ENCODE data around the gene SEMA3D. TPM values are rescaled to one million over a fixed set of nuclear protein-coding genes. Genes with fewer than 3 reads are reported as not detected.

SEMA3D gene
- total and polyA plus RNA-seq, 2 donors (not counting 1 experiment from before 2014, with no cell fraction given), result 0.46 to 0.59 TPM

- POLR2A ChIA-PET, result no interaction called here
- H3K27me3 Mint-ChIP-seq, result no peaks in the 10 kb centered on the region
- no peak for ATAC-seq (ENCODE audit: low read depth)
- Histone ChIP-seq H3K4me1 (ENCODE audit: control insufficient read depth in 2 of 2, insufficient read depth in 2 of 2, low read length in 2 of 2) (no peaks in the 10 kb centered on the region), H3K27ac (ENCODE audit: low read length in 2 of 2) (no peak overlapping the region), H3K9me3 (ENCODE audit: control extremely low read depth in 1 of 3, control insufficient read depth in 2 of 3, insufficient read depth in 1 of 3, low read length in 2 of 3) (no peaks in the 10 kb centered on the region), H3K79me2 (ENCODE audit: control insufficient read depth, insufficient read depth, low read length) (no peaks in the 10 kb centered on the region), H3K4me3 (ENCODE audit: control extremely low read depth in 1 of 5, extremely low read depth in 1 of 5, insufficient read depth in 1 of 5, low read depth in 2 of 5, low read length in 4 of 5) (no peak overlapping the region), H3K36me3 (replicated peaks in 1 of 2; ENCODE audit: control extremely low read depth in 1 of 2, control insufficient read depth in 1 of 2, extremely low read depth in 1 of 2, insufficient read depth in 2 of 2, low read length in 1 of 2) (no peaks in the 10 kb centered on the region), H3K4me2 (replicated peaks; ENCODE audit: low read depth, low read length, poor library complexity, severe bottlenecking) (no peak overlapping the region), H2AFZ (ENCODE audit: insufficient read depth, low read depth, low read length, poor library complexity, severe bottlenecking) (no peak overlapping the region), H3K27me3 (replicated peaks in 1 of 4; ENCODE audit: control extremely low read depth in 1 of 4, control insufficient read depth in 3 of 4, insufficient read depth in 4 of 4, low read length in 3 of 4) (no peaks in the 10 kb centered on the region), H4K20me1 (ENCODE audit: control insufficient read depth, insufficient read depth, low read length, poor library complexity, severe bottlenecking) (no peaks in the 10 kb centered on the region), H3K9ac (ENCODE audit: low read length) (no peak overlapping the region)
- intact Hi-C loops (cut with micrococcal nuclease), result no loop called here
- no peaks in the 10 kb centered on the region for H3K4me1 Mint-ChIP-seq
- no peak overlapping the region for H3K27ac Mint-ChIP-seq
- 100% methylated on average over 1 of the region's 2 CpGs for WGBS (ENCODE audit: insufficient coverage)
- CTCF ChIA-PET, result no interaction called here
- TF ChIP-seq CTCF (IDR thresholded peaks at IDR 0.05) (no peak), EZH2 (IDR thresholded peaks at IDR 0.05; ENCODE audit: borderline replicate concordance, insufficient read depth, low read depth, low read length, poor library complexity, severe bottlenecking) (no peak)
- H3K4me3 Mint-ChIP-seq, result no peak overlapping the region
- DNase-seq, result no peak
- no peaks in the 10 kb centered on the region for H3K9me3 Mint-ChIP-seq (ENCODE audit: insufficient read depth)
Measured at GRCh38 chr7:85133006-85133405, 53.9 kb downstream of the SEMA3D start.

- Histone ChIP-seq H3K9me3 (ENCODE audit: control extremely low read depth in 1 of 3, control insufficient read depth in 2 of 3, insufficient read depth in 1 of 3, low read length in 2 of 3) (no peaks in the 10 kb centered on the region), H3K79me2 (ENCODE audit: control insufficient read depth, insufficient read depth, low read length) (no peaks in the 10 kb centered on the region), H3K4me1 (ENCODE audit: control insufficient read depth in 2 of 2, insufficient read depth in 2 of 2, low read length in 2 of 2) (no peaks in the 10 kb centered on the region), H3K27ac (ENCODE audit: low read length in 2 of 2) (no peak overlapping the region), H3K4me2 (replicated peaks; ENCODE audit: low read depth, low read length, poor library complexity, severe bottlenecking) (no peak overlapping the region), H3K36me3 (replicated peaks in 1 of 2; ENCODE audit: control extremely low read depth in 1 of 2, control insufficient read depth in 1 of 2, extremely low read depth in 1 of 2, insufficient read depth in 2 of 2, low read length in 1 of 2) (no peaks in the 10 kb centered on the region), H3K4me3 (ENCODE audit: control extremely low read depth in 1 of 5, extremely low read depth in 1 of 5, insufficient read depth in 1 of 5, low read depth in 2 of 5, low read length in 4 of 5) (no peak overlapping the region), H3K27me3 (replicated peaks in 1 of 4; ENCODE audit: control extremely low read depth in 1 of 4, control insufficient read depth in 3 of 4, insufficient read depth in 4 of 4, low read length in 3 of 4) (no peaks in the 10 kb centered on the region), H2AFZ (ENCODE audit: insufficient read depth, low read depth, low read length, poor library complexity, severe bottlenecking) (no peak overlapping the region), H4K20me1 (ENCODE audit: control insufficient read depth, insufficient read depth, low read length, poor library complexity, severe bottlenecking) (no peaks in the 10 kb centered on the region), H3K9ac (ENCODE audit: low read length) (no peak overlapping the region)
- DNase-seq (no peak), ATAC-seq (ENCODE audit: low read depth) (no peak)
- CTCF ChIA-PET, result no interaction called here
- no peak overlapping the region for H3K4me3 Mint-ChIP-seq
- POLR2A ChIA-PET, result no interaction called here
- H3K9me3 Mint-ChIP-seq (ENCODE audit: insufficient read depth), result no peaks in the 10 kb centered on the region
- TF ChIP-seq EZH2 (IDR thresholded peaks at IDR 0.05; ENCODE audit: borderline replicate concordance, insufficient read depth, low read depth, low read length, poor library complexity, severe bottlenecking) (no peak), CTCF (IDR thresholded peaks at IDR 0.05) (no peak)
- no peak overlapping the region for H3K27ac Mint-ChIP-seq
- intact Hi-C loops (cut with micrococcal nuclease), result no loop called here
- WGBS (ENCODE audit: insufficient coverage), result no CpG with 5 or more reads among the region's 4 CpGs
- no peaks in the 10 kb centered on the region for H3K27me3 Mint-ChIP-seq
- H3K4me1 Mint-ChIP-seq, result no peaks in the 10 kb centered on the region
Measured at GRCh38 chr7:85130702-85131101, 56.2 kb downstream of the SEMA3D start.

All from B cell (primary cell).